Hippocampal formation (tissue), 2 donors: Measurements from ENCODE around the gene LGR5.
"Not testable (repeated sequence)": the region's sequence is repeated elsewhere in the genome, so short reads cannot be mapped to it uniquely, and the experiment has no call there.

Experiments used
- DNase-seq, 2 donors: peaks; one replicate each; lab custom pipeline; 2025; lab: John Stamatoyannopoulos, UW

The LGR5 gene

GRCh38 chr12:71475280-71475679 lies 35.7 kb downstream of the LGR5 start:
- DNase-seq = peak in 1 of 2 donors; percentile 45

GRCh38 chr12:71476513-71476912 lies 36.9 kb downstream of the LGR5 start:
- no peak for DNase-seq

- no peak for DNase-seq
Observed at GRCh38 chr12:71477609-71478008, 38.0 kb downstream of the LGR5 start.

GRCh38 chr12:71478270-71478669 lies 38.7 kb downstream of the LGR5 start:
- DNase-seq = no peak

GRCh38 chr12:71484272-71484905 lies 44.8 kb downstream of the LGR5 start:
- DNase-seq = no peak

GRCh38 chr12:71490844-71491243 lies 51.2 kb downstream of the LGR5 start:
- DNase-seq = not testable (repeated sequence)

- no peak for DNase-seq
Observed at GRCh38 chr12:71492604-71493003, 53.0 kb downstream of the LGR5 start.

- no peak for DNase-seq
Observed at GRCh38 chr12:71499834-71500233, 60.2 kb downstream of the LGR5 start.

- DNase-seq = no peak
Observed at GRCh38 chr12:71503579-71504391, 64.2 kb downstream of the LGR5 start.

GRCh38 chr12:71504476-71504875 lies 64.9 kb downstream of the LGR5 start:
- DNase-seq = no peak

GRCh38 chr12:71509705-71510104 lies 70.1 kb downstream of the LGR5 start:
- DNase-seq = no peak

- no peak for DNase-seq
Observed at GRCh38 chr12:71517145-71517846, 77.7 kb downstream of the LGR5 start.

GRCh38 chr12:71521125-71521524 lies 81.5 kb downstream of the LGR5 start:
- no peak for DNase-seq

- DNase-seq = no peak
Observed at GRCh38 chr12:71524626-71525025, 85.0 kb downstream of the LGR5 start.

GRCh38 chr12:71533703-71534102 lies 94.1 kb downstream of the LGR5 start:
- DNase-seq = no peak

- DNase-seq = no peak
Observed at GRCh38 chr12:71536279-71536938, 96.8 kb downstream of the LGR5 start.

GRCh38 chr12:71536939-71537622 lies 97.5 kb downstream of the LGR5 start:
- DNase-seq = peak in 1 of 2 donors; percentile 40

GRCh38 chr12:71538807-71539206 lies 99.2 kb downstream of the LGR5 start:
- DNase-seq = no peak

GRCh38 chr12:71541583-71541982 lies 102.0 kb downstream of the LGR5 start:
- DNase-seq = no peak

GRCh38 chr12:71546322-71546861 lies 106.8 kb downstream of the LGR5 start:
- DNase-seq = no peak

- DNase-seq = peak in 1 of 2 donors; percentile 7
Observed at GRCh38 chr12:71548893-71549292, 109.3 kb downstream of the LGR5 start.
